ENCODE measurements around the gene MYH11.

- no peak for TF ChIP-seq BHLHE40 (IDR thresholded peaks at IDR 0.05; ENCODE audit: borderline replicate concordance)
- no peak for TF ChIP-seq ELF4 (IDR thresholded peaks at IDR 0.05)
- no peak for TF ChIP-seq PKNOX1 (IDR thresholded peaks at IDR 0.05)
- no peak for TF ChIP-seq NFRKB (IDR thresholded peaks at IDR 0.05)
- TF ChIP-seq L3MBTL2 (conservative IDR thresholded peaks at IDR 0.05) = no peak
- no peak for TF ChIP-seq HDGF (IDR thresholded peaks at IDR 0.05; ENCODE audit: borderline replicate concordance)
- no peak for TF ChIP-seq FOXA1 (IDR thresholded peaks at IDR 0.05)
- TF ChIP-seq FOXM1 (IDR thresholded peaks at IDR 0.05; ENCODE audit: borderline replicate concordance) = no peak
- TF ChIP-seq ZNF384 (IDR thresholded peaks at IDR 0.05) = no peak
- TF ChIP-seq SP1 (IDR thresholded peaks at IDR 0.05) = no peak
- TF ChIP-seq ARNT (IDR thresholded peaks at IDR 0.05) = no peak
- TF ChIP-seq TARDBP (IDR thresholded peaks at IDR 0.05) = no peak
- TF ChIP-seq SUZ12 (IDR thresholded peaks at IDR 0.05) = no peak
Observed at GRCh38 chr16:15742716-15743115, 114.1 kb downstream of the MYH11 start.

Measured in HEK293T (cell line).